ENCODE measurements around the gene CDH8.
"Not testable (repeated sequence)": the region's sequence is repeated elsewhere in the genome, so short reads cannot be mapped to it uniquely, and the experiment has no call there.

The CDH8 gene

GRCh38 chr16:61817583-61818278 is 218.5 kb downstream of the CDH8 start:
- no peak for DNase-seq
- in situ Hi-C loops (cut with HindIII; ENCODE audit: low pct_ligation_motif_present, low pct_unique_long_range_greater_than_20kb, low sequenced_read_pairs), result no loop called here

GRCh38 chr16:61814726-61815347 is 221.4 kb downstream of the CDH8 start:
- no peak for DNase-seq
- in situ Hi-C loops (cut with HindIII; ENCODE audit: low pct_ligation_motif_present, low pct_unique_long_range_greater_than_20kb, low sequenced_read_pairs), result no loop called here

- in situ Hi-C loops (cut with HindIII; ENCODE audit: low pct_ligation_motif_present, low pct_unique_long_range_greater_than_20kb, low sequenced_read_pairs), result no loop called here
- no peak for DNase-seq
These were observed 222.9 kb downstream of the CDH8 start for GRCh38 chr16:61813339-61813738.

GRCh38 chr16:61812251-61812650 is 224.0 kb downstream of the CDH8 start:
- in situ Hi-C loops (cut with HindIII; ENCODE audit: low pct_ligation_motif_present, low pct_unique_long_range_greater_than_20kb, low sequenced_read_pairs), result no loop called here
- no peak for DNase-seq

GRCh38 chr16:61807551-61807950 is 228.7 kb downstream of the CDH8 start:
- no peak for DNase-seq
- in situ Hi-C loops (cut with HindIII; ENCODE audit: low pct_ligation_motif_present, low pct_unique_long_range_greater_than_20kb, low sequenced_read_pairs), result no loop called here

GRCh38 chr16:61801217-61801616 is 235.0 kb downstream of the CDH8 start:
- in situ Hi-C loops (cut with HindIII; ENCODE audit: low pct_ligation_motif_present, low pct_unique_long_range_greater_than_20kb, low sequenced_read_pairs); DNase-seq: not testable (repeated sequence)

GRCh38 chr16:61798741-61799140 is 237.5 kb downstream of the CDH8 start:
- no peak for DNase-seq
- in situ Hi-C loops (cut with HindIII; ENCODE audit: low pct_ligation_motif_present, low pct_unique_long_range_greater_than_20kb, low sequenced_read_pairs), result no loop called here

- DNase-seq, result no peak
- in situ Hi-C loops (cut with HindIII; ENCODE audit: low pct_ligation_motif_present, low pct_unique_long_range_greater_than_20kb, low sequenced_read_pairs), result no loop called here
These were observed 238.2 kb downstream of the CDH8 start for GRCh38 chr16:61797961-61798507.

GRCh38 chr16:61797296-61797795 is 238.9 kb downstream of the CDH8 start:
- in situ Hi-C loops (cut with HindIII; ENCODE audit: low pct_ligation_motif_present, low pct_unique_long_range_greater_than_20kb, low sequenced_read_pairs), result no loop called here
- DNase-seq, result no peak

- peak; percentile 97 for DNase-seq
- in situ Hi-C loops (cut with HindIII; ENCODE audit: low pct_ligation_motif_present, low pct_unique_long_range_greater_than_20kb, low sequenced_read_pairs), result no loop called here
These were observed 243.9 kb downstream of the CDH8 start for GRCh38 chr16:61792194-61792909.

GRCh38 chr16:61791464-61791863 is 244.8 kb downstream of the CDH8 start:
- peak; percentile 21 for DNase-seq
- in situ Hi-C loops (cut with HindIII; ENCODE audit: low pct_ligation_motif_present, low pct_unique_long_range_greater_than_20kb, low sequenced_read_pairs), result no loop called here

GRCh38 chr16:61781855-61782254 is 254.4 kb downstream of the CDH8 start:
- in situ Hi-C loops (cut with HindIII; ENCODE audit: low pct_ligation_motif_present, low pct_unique_long_range_greater_than_20kb, low sequenced_read_pairs); DNase-seq: not testable (repeated sequence)

- in situ Hi-C loops (cut with HindIII; ENCODE audit: low pct_ligation_motif_present, low pct_unique_long_range_greater_than_20kb, low sequenced_read_pairs), result no loop called here
- DNase-seq, result no peak
These were observed 256.1 kb downstream of the CDH8 start for GRCh38 chr16:61780161-61780560.

GRCh38 chr16:61770301-61770700 is 265.9 kb downstream of the CDH8 start:
- DNase-seq, result no peak
- in situ Hi-C loops (cut with HindIII; ENCODE audit: low pct_ligation_motif_present, low pct_unique_long_range_greater_than_20kb, low sequenced_read_pairs), result no loop called here

- in situ Hi-C loops (cut with HindIII; ENCODE audit: low pct_ligation_motif_present, low pct_unique_long_range_greater_than_20kb, low sequenced_read_pairs), result no loop called here
- DNase-seq, result no peak
These were observed 272.2 kb downstream of the CDH8 start for GRCh38 chr16:61763991-61764390.

GRCh38 chr16:61763013-61763412 is 273.2 kb downstream of the CDH8 start:
- DNase-seq, result no peak
- in situ Hi-C loops (cut with HindIII; ENCODE audit: low pct_ligation_motif_present, low pct_unique_long_range_greater_than_20kb, low sequenced_read_pairs), result no loop called here

GRCh38 chr16:61730997-61731396 is 305.2 kb downstream of the CDH8 start:
- DNase-seq, result no peak
- in situ Hi-C loops (cut with HindIII; ENCODE audit: low pct_ligation_motif_present, low pct_unique_long_range_greater_than_20kb, low sequenced_read_pairs), result no loop called here

GRCh38 chr16:61726701-61727100 is 309.5 kb downstream of the CDH8 start:
- in situ Hi-C loops (cut with HindIII; ENCODE audit: low pct_ligation_motif_present, low pct_unique_long_range_greater_than_20kb, low sequenced_read_pairs), result no loop called here
- no peak for DNase-seq

- in situ Hi-C loops (cut with HindIII; ENCODE audit: low pct_ligation_motif_present, low pct_unique_long_range_greater_than_20kb, low sequenced_read_pairs), result no loop called here
- no peak for DNase-seq
These were observed 310.1 kb downstream of the CDH8 start for GRCh38 chr16:61726125-61726524.
